Stimulated activated CD4-positive, alpha-beta T cell treated with anti-CD3 and anti-CD28 coated beads, TNF-alpha, amount 100 ng/mL, for 24 hours (primary cell): ENCODE results near the gene AKAP1.
A peak's percentile ranks its signal among the peaks of the same experiment; 100 is the strongest.
"Not testable (repeated sequence)": the region's sequence is repeated elsewhere in the genome, so short reads cannot be mapped to it uniquely, and the experiment has no call there.

Experiments
- DNase-seq, 3 experiments: peaks; one replicate each; pipeline ENCODE4 v3.0.0-alpha.2; 2020; ENCODE audit warnings: low read depth in 3 of 3

AKAP1 gene

DNA sequence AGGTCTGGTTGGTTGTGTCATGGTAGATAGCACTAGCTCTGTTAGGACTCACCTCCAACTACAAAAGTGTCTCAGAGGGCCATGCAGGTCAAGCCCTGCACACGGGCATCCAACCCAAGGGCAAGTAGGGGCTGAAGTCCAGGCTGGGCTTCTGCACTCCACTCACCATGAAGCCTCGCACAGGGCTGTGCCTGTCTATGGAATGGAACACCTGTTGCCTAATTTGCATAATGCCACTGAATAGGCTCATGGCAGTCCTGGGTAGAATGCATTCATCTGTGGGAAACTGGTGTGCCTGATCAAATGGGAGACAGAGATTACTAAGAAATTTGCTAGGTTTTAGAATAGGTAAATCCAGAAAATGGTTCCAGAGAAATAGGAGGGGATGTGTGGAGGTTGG, 8.0 kb upstream of the AKAP1 start:
- DNase-seq, result no peak

DNA sequence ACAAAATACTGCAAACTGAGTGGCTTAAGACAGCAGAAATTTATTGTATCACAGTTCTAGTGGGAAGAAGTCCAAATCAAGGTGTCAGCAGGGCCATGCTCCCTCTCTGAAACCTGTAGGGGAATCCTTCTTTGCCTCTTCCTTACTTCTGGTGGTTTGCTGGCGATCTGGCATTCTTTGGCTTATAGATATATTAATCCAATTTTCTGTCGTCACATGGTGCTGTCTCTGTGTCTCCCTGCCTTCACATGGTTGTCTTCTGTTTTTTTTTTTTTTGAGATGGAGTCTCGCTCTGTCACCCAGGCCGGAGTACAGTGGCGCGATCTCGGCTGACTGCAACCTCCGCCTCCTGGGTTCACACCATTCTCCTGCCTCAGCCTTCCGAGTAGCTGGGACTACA, 6.8 kb upstream of the AKAP1 start:
- DNase-seq, result no peak

DNA sequence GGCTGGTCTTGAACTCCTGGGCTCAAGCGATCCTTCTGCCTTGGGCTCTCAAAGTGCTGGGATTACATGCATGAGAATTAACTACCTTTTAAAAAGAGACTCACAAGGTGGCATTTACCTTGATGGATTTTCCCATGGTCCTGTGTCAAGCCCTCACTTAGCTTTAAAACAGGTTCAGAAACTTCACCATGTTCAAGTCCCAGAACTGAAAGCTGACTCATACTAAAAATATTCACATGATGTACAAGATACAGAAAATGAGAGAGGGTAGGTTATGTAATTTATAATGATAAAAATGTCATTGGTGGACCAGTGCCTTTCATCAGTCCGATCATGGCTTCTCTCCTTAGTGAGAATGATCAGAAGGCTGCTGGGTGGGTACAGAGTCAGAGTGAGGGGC, 4.3 kb upstream of the AKAP1 start:
- no peak for DNase-seq

DNA sequence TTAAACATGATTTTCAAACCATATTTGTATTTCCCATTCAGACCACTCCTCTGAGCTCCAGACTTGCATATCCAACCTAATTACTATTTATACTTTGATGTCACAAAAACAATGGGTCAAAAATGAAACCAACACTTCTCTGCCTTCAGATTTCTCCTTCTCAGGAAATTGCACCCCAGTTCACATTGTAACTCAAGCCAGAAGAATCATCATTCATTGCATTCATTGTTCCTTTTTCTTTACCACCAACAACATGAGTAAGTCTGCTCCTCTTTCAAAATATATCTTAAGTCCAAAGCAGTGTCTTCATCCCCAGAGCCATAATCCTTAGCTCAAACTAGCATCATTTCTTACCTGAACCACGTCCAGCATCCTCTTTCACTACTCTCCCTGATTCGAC, 2.6 kb upstream of the AKAP1 start:
- no peak for DNase-seq

DNA sequence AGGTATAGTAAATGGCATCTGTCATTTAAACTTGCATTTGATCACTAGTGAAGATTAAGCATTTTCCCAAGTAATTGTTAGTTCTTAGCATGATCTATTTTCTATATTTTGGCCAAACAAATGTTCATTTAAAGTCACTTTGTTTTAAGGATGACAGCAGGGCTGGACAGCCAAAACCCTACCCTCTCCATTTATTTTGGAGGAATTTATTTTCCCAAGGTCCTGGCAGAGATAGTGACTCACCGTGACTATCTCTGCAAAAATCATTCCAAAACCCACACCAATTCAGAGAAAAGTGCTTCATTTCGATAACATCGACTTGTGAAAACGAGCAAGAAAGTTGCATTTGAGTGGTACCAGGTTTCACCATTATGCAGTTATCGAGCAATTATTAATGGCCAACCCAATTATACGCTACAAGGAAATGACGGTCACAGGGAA, 665 bp upstream of the AKAP1 start:
- no peak for DNase-seq

DNA sequence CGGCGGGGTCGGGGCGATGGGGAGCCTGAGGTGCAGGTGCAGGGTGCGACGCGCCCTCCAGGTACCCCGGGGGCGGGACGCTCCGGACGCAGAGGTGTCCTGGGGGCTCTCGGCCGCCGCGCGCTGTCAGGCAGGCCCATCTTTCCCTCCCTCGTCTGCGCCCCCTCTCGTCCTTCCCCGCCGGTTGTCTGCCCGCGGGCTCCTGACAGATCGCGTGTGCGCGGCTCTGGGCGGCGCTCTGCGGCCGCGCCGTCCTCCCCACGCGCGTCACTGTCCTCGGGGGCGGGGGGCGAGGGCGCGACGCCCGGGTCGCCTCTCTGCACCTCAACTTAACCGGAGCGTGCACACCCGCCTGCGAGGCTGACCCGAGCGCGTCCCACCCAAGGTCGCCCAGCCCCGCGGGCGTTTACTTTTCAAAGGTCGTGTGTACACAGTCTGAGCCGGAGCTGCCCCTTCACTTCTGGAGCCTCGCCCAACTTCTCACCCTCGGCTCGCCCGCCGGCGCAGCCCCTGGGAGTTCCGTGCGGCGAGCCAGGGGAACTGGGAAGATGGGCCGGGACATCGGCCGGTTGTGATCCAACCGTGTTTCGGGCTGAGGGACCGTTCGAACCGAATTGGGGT, 512 bp downstream of the AKAP1 start:
- DNase-seq, result peak; percentile 16 to 52 (median 24)

DNA sequence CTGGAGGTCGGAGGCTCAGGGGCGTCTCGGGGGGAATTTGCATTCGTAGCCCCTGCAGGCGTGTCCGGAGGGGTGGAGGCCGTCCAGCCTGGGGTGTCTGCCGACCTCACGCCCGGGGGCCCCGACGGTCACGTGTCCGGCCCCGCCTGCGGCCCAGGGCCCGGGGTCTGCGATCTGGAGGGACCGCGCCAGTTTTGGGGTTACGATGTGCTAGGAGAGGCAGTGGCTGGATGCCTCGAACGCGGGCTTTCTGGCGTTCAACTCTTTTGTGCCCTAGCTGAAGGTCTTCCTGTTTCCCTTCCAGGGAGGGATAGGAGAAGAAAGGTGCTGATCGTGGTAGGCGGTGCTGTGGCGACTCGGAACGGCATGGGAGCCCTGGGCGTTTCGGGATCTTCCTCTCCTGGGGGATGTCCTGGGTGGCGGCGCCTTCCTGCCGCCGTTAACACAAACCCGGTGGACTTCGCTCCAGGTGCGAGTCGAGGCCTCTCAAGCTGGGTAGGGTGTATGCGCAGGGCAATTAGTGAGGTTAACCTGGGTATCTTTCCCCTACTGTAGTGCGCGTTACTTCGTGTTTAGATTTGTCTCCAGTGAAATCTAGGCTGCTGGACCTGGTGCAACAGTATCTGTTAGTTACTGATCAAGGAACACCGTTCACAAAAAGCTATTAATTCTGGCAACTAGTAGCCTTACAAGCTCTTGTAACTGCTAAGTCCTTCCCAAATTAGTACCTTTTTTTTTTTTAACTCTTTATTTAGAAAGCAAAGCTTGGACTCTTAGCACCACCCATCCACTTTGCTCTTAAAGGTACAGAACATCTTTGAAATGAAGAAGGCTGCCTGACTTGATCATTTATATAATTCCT, 1.3 kb downstream of the AKAP1 start:
- peak in 1 of 3 experiments; percentile 9 for DNase-seq

DNA sequence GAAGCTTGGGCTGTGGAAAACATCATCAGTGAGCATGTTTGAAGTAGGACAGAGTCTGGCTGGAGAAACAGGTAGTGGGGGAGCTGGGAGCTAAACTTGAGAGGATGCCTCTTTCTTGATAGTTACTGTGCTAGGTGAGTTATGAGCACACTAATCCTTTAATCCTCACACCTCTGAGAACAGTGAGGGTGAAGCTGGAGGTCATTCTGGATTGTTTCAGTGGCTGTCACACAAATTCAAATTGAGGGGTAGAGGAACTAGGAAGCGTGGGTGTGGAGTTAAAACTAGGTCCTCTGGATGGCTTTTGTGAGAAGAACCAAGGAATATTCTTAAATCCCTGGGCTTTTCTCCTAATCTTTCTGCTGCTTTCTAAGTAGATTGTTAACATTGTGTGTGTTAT, 3.3 kb downstream of the AKAP1 start:
- no peak for DNase-seq

DNA sequence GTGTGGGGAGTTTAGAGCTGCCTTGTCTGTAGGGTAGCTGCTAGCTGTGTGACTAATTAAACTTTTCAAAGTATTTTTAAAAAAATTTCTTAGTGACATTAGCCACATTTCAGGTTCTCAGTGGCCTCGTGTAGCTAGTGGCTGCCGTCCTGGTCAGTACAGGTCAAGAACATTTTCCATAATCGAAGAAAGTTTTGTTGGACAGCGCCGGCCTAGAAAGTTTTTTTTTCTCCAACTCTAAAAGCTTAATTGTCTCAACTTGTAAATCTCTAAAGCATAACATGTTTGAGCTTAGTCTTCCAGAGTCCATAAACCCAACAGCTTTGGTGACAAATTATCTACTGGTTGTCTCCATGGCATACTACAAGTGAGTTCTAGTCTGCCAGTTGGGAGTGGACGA, 4.3 kb downstream of the AKAP1 start:
- DNase-seq, result no peak

DNA sequence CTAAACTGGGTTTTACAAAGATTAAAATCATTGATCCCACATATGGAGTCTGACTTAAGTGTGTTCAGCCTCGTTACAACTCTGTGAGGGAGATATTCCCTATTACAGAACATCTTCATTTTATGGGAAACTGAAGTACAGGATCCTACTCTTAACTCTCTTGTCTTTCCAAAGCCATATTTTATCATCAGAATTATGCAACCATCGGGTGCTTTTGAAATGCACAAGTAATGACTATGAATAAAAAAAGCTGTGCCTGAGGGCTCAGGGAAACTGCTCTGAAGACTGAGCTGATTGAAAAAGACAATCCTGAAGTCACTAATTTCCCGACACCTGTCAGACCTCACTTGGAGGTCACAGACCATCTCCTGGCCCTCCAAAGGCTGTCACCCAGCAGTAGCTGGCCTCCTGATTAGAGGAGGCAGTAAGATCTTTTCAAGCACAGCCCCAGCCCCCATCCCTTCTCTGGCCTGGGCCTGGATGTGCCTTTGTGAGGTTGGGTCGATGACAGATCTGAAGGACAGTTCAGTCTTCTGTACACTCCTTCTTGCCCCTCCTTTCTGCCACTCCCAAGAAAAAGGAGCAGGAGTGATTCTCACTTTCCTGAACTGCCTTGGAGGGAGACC, 5.6 kb downstream of the AKAP1 start:
- DNase-seq, result no peak

DNA sequence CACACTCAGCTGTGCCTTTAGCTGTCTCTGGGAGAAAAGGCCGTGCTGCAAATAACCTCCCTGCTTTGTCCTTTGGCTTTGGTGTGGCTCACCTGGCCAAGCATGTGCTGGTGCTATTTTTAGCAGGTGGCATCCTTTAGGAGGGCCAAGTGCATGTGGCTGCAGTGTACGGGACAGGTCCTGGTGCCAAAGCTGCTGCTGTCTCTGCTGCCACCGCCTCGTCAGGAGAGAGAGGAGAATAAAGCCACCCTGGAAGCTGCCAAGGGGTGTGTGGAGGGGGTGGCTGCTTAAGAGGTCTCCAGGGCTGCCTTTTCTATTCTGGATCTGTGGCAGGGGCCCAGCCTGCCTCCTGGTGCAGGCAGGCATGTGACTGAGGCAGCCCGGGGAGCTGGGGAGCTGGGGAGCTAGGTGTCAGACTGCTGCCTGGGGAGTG, 6.2 kb downstream of the AKAP1 start:
- no peak for DNase-seq

DNA sequence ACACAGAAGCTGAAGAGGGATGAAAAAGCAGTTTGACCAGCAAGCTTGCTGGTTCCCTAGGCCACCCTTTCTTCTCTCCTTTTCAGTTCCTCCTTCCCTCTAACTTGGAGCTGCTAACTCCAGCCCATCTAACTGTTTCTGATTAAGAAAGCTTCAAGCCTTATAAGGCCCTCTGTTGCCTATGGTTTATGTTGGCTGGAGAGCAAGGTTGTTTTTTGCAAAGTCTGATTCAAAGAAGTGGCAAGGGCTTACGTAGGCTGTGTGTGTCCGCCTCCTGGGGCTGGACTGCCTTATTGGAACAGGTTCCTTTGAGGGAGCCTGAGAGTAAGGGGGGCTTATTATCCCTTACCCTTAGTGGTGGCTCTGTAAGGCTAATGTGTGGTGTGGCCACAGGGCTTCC, 7.1 kb downstream of the AKAP1 start:
- no peak for DNase-seq

DNA sequence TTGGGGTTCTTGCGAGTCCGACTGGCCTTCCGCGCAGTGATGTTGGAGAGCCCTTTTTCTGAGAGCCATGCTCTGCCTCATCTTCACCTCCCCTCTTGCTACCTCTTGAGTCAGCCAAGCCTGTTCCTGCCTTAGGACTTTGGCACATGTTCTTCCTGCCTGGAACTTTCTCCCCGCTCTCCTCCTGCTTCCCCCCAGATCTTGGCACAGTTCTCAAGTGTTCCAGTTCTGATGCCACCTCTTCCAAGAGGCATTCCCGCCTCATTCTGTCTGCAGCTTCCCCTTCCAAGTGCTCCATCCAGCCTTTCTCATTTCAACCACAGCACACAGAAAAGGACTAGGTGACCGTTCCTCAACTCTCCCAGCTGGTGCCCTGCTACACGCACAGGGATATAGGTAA, 7.7 kb downstream of the AKAP1 start:
- DNase-seq, result no peak

DNA sequence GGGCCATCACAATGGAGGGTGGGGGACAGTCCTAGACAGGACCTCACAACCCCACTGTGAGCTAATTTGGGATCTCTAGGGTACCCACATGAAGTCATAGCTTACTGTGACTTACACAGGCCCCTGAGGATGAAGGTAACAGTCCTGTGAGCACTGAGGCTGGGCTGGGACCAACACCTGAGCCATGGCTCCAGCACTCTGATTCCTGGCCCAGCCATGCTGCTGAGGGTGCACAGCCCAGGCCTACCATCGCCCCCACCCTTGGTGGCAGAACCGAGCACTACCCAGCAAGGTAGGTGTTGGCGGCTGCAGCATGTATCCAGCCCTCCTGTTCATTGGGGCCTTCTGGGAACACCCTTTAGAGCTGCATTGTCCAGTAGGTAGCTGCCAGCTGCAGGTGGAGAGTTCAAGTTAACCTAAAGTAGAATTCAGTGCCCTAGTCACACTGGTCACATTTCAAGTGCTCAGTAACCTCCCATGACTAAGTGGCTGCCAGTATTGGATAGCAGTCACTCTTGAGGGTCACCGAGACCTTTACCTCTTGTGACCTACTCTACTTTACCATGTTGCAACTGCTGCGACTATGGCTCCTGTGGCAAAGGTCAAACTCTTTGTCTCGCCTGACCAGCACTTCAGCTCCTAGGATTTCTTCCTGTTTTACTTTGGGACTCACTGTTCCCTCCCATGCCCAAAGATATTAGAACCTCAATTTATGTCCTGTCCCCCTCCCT, 11.6 kb downstream of the AKAP1 start:
- DNase-seq, result no peak

DNA sequence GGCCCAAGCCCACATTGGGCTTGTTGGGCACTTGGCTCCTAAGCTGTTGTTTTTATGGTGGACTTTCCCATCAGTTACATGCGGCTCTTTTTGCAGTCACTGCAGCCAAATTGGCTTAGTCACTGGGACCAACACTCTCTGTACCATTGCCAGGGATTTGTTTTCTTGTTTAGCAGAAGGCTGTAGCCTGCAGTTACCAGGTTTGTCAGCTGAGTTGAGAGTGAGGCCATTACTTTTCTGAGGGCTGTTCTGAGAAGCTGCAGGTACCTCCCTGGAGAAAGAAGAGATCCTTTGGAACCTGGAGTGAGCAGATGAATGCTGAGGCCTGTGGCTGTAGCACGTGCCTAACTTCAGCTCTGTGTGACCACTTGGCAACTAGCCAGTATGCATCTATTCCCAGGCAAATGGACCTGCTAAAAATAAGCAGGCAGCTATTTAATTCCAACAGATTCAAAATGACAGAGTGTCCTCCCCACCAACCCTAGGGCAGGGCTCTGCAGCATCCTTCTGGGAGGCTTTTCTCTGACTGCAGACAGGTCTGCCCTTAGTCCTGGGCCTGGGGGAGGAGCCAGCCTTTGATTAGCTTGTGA, 12.9 kb downstream of the AKAP1 start:
- DNase-seq, result no peak

DNA sequence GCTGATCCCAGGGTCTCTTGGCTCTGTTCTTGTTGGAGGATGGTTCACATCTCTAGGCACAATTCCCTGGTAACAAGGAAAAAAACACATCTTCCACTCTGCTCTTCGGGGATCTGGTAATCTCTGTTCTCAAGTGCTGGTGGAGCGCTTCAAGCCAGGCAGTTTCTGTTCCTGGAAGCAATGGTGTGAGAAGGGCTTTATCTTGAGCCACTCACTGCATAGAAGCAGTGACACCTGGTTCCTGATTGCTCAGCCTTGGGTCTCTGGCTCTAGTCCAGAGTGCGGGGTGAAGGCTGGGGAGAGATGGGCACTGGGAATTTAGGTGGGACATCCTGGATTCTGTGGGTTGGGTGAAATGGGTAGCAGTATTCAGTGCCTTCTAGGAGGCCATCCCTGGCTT, 14.1 kb downstream of the AKAP1 start:
- DNase-seq, result no peak

DNA sequence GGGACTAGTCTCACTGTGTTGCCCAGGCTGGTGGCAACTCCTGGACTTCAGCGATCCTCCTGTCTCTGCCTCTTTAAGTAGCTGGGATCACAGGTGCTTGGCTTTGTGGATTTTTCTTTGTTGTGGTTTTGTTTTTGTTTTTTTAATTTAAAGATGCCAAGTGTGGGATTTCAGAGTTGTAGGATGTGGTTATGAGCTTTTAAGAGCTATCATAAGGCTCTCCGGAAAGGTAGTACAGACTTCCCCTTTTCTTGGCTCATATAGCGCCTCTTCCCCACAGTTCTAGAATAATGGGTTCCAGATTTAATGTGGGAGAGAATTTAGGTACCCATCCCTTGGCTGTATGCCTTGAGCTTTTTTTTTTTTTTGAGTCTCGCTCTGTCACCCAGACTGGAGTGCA, 17.1 kb downstream of the AKAP1 start:
- no peak for DNase-seq

DNA sequence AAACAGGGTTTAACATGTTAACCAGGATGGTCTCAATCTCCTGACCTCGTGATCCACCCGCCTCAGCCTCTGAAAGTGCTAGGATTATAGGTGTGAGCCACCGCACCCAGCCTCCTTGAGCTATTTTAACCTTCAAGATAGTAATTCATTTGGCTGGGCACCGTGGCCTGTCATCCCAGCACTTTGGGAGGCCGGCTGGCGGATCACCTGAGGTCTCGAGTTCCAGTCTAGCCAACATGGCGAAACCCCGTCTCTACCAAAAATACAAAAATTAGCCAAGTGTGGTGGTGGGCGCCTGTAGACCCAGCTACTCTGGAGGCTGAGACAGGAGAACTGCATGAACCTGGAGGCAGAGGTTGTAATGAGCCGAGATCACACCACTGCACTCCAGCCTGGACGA, 17.6 kb downstream of the AKAP1 start:
- DNase-seq, result not testable (repeated sequence)

DNA sequence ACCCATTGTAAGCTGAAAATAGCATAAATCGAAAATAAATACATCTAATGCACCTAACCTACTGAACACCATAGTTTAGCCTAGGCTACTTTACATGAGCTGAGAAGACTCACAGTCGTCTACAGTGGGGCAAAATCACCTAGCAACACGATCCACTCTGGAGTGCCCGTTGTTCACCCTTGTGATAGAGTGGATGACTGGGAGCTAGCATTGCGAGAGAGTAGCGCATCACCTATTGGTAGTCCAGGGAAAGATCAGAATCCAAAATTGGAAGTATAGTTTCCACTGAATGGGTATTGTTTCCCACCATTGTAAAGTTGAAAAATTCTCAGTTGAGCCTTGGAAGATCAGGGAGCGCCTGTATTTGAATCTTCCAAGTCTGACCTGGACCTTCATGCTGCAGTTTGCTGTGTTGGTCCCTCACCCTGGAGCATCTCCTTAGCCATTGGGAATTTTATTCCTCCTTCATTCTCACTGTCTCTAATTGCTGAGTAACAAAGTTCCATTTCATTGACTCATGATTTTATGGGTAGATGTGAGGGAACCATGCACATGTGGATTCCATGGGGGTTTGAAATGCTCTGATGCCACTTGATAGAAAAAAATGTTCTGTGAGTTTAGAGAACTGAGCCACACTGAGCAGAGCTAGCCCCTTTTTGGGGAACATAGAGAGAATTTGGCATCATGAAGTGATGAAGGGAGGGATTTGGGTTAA, 19.6 kb downstream of the AKAP1 start:
- no peak for DNase-seq

DNA sequence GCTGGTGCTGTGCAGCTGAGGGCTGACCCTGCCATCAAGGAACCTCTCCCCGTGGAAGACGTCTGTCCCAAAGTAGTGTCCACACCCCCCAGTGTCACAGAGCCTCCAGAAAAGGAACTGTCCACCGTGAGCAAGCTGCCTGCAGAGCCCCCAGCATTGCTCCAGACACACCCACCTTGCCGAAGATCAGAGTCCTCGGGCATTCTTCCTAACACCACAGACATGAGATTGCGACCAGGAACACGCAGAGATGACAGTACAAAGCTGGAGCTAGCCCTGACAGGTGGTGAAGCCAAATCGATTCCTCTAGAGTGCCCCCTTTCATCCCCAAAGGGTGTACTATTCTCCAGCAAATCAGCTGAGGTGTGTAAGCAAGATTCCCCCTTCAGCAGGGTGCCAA, 20.5 kb downstream of the AKAP1 start:
- DNase-seq, result no peak

DNA sequence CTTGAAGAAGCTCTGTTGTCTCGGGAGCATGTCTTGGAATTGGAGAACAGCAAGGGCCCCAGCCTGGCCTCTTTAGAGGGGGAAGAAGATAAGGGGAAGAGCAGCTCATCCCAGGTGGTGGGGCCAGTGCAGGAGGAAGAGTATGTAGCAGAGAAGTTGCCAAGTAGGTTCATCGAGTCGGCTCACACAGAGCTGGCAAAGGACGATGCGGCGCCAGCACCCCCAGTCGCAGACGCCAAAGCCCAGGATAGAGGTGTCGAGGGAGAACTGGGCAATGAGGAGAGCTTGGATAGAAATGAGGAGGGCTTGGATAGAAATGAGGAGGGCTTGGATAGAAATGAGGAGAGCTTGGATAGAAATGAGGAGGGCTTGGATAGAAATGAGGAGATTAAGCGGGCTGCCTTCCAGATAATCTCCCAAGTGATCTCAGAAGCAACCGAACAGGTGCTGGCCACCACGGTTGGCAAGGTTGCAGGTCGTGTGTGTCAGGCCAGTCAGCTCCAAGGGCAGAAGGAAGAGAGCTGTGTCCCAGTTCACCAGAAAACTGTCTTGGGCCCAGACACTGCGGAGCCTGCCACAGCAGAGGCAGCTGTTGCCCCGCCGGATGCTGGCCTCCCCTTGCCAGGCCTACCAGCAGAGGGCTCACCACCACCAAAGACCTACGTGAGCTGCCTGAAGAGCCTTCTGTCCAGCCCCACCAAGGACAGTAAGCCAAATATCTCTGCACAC, 21.2 kb downstream of the AKAP1 start:
- no peak for DNase-seq
